Activated T-cell treated with anti-CD3 and anti-CD28 coated beads, Interleukin-2, amount 50 U/mL, for 1 hour (primary cell): ENCODE data around the gene NUP205.

Source experiments
- DNase-seq: peaks from one replicate; pipeline ENCODE4 v3.0.0-alpha.2; 2020

The NUP205 gene

GRCh38 chr7:135557455-135558336 lies at the start of gene NUP205:
NUP205 (plus strand) TSS chr7:135557917; CDS start chr7:135557945, 28 bp downstream.
- peak; percentile 92 for DNase-seq

- DNase-seq: no peak
These were observed 48.7 kb upstream of the NUP205 start for GRCh38 chr7:135508883-135509588.

- DNase-seq: no peak
These were observed 48.2 kb upstream of the NUP205 start for GRCh38 chr7:135509589-135509838.

- DNase-seq: peak; percentile 97
These were observed 47.7 kb upstream of the NUP205 start, which contains the start of gene CNOT4 for GRCh38 chr7:135509839-135510591. CNOT4 (minus strand) TSS chr7:135510102; CDS start chr7:135438331, 71,771 bp downstream.

GRCh38 chr7:135510592-135511183 lies 47.0 kb upstream of the NUP205 start:
- no peak for DNase-seq

GRCh38 chr7:135512135-135512887 lies 45.4 kb upstream of the NUP205 start:
- DNase-seq: no peak

GRCh38 chr7:135514856-135515255 lies 42.9 kb upstream of the NUP205 start:
- no peak for DNase-seq

GRCh38 chr7:135517060-135517459 lies 40.7 kb upstream of the NUP205 start:
- no peak for DNase-seq

GRCh38 chr7:135518748-135519147 lies 39.0 kb upstream of the NUP205 start:
- no peak for DNase-seq

- no peak for DNase-seq
These were observed 38.5 kb upstream of the NUP205 start for GRCh38 chr7:135519233-135519688.

GRCh38 chr7:135519871-135520270 lies 37.8 kb upstream of the NUP205 start:
- DNase-seq: no peak

- no peak for DNase-seq
These were observed 35.2 kb upstream of the NUP205 start for GRCh38 chr7:135522509-135522908.

- no peak for DNase-seq
These were observed 34.6 kb upstream of the NUP205 start for GRCh38 chr7:135523146-135523545.

GRCh38 chr7:135525426-135525825 lies 32.3 kb upstream of the NUP205 start:
- no peak for DNase-seq

- no peak for DNase-seq
These were observed 30.7 kb upstream of the NUP205 start for GRCh38 chr7:135527025-135527424.

- DNase-seq: no peak
These were observed 21.6 kb upstream of the NUP205 start for GRCh38 chr7:135536150-135536549.

- no peak for DNase-seq
These were observed 20.3 kb upstream of the NUP205 start for GRCh38 chr7:135537453-135537852.

GRCh38 chr7:135537905-135538304 lies 19.8 kb upstream of the NUP205 start:
- no peak for DNase-seq

GRCh38 chr7:135538376-135538775 lies 19.3 kb upstream of the NUP205 start:
- no peak for DNase-seq

- DNase-seq: no peak
These were observed 18.1 kb upstream of the NUP205 start for GRCh38 chr7:135539629-135540028.

GRCh38 chr7:135541029-135541428 lies 16.7 kb upstream of the NUP205 start:
- DNase-seq: no peak

- no peak for DNase-seq
These were observed 7.5 kb upstream of the NUP205 start for GRCh38 chr7:135550196-135550595.
